ENCODE measurements around the gene SHC3. TPM values are rescaled to one million over a fixed set of nuclear protein-coding genes. Genes with fewer than 3 reads are reported as not detected.

The SHC3 gene
- total RNA-seq, 1 experiment from 2014 or later = 1.8 TPM

GRCh38 chr9:89066835-89067234, 111.8 kb downstream of the SHC3 start:
- Histone ChIP-seq H3K27ac (ENCODE audit: insufficient read length, low read depth, low read length) (no peak overlapping the region), H3K4ac (ENCODE audit: low read depth, low read length) (no peak overlapping the region), H3K23me2 (ENCODE audit: insufficient read length, low read depth, low read length, poor library complexity, severe bottlenecking) (no peaks in the 10 kb centered on the region), H2BK5ac (ENCODE audit: insufficient read length, low read length) (no peak overlapping the region), H2BK15ac (ENCODE audit: low read depth, low read length) (no peak overlapping the region), H2BK20ac (ENCODE audit: low read depth, low read length, poor library complexity, severe bottlenecking) (no peak overlapping the region), H2AK5ac (ENCODE audit: insufficient read length, low read length) (no peak overlapping the region), H4K91ac (ENCODE audit: insufficient read length, low read depth, low read length) (no peak overlapping the region), H2AFZ (ENCODE audit: low read length) (no peak overlapping the region), H4K8ac (replicated peaks; ENCODE audit: insufficient read length, low read depth, low read length) (no peak overlapping the region), H2BK120ac (ENCODE audit: low read depth, low read length, poor library complexity, severe bottlenecking) (no peak overlapping the region), H3K27me3 (ENCODE audit: insufficient read depth, low read length) (no peaks in the 10 kb centered on the region), H3K9ac (ENCODE audit: extremely low read depth, insufficient read length, low read length) (no peak overlapping the region), H3K79me2 (ENCODE audit: insufficient read depth, low read length) (no peaks in the 10 kb centered on the region), H3K18ac (ENCODE audit: insufficient read length, low read depth, low read length) (no peak overlapping the region), H3K23ac (ENCODE audit: insufficient read length, low read depth, low read length) (no peak overlapping the region), H3K4me1 (ENCODE audit: insufficient read depth, low read length) (no peaks in the 10 kb centered on the region), H3K4me2 (ENCODE audit: insufficient read depth, insufficient read length, low read length) (no peak overlapping the region), H3T11ph (ENCODE audit: low read length) (no peak overlapping the region), H4K20me1 (ENCODE audit: control insufficient read depth, insufficient read depth, insufficient read length) (no peaks in the 10 kb centered on the region), H3K79me1 (ENCODE audit: insufficient read depth, low read depth, low read length, poor library complexity, severe bottlenecking) (no peaks in the 10 kb centered on the region), H3K9me3 (ENCODE audit: control insufficient read depth, low read depth, low read length) (no peaks in the 10 kb centered on the region), H3K14ac (ENCODE audit: insufficient read depth, low read length) (no peak overlapping the region), H4K5ac (ENCODE audit: insufficient read length, low read depth, low read length) (no peak overlapping the region), H2BK12ac (ENCODE audit: insufficient read length, low read depth, low read length) (no peak overlapping the region), H3K56ac (ENCODE audit: insufficient read length, low read depth, low read length) (no peak overlapping the region)
- H3K27me3 Mint-ChIP-seq (ENCODE audit: low read depth) = no peaks in the 10 kb centered on the region
- no peak overlapping the region for H3K27ac Mint-ChIP-seq
- TF ChIP-seq CTCF (conservative IDR thresholded peaks at IDR 0.05) = no peak
- no peaks in the 10 kb centered on the region for H3K9me3 Mint-ChIP-seq
- H3K36me3 Mint-ChIP-seq (ENCODE audit: insufficient read depth in 1 of 3, low read depth in 3 of 3) = no peaks in the 10 kb centered on the region; a peak in 2 of 7 replicates
- DNase-seq = no peak
- no CpG with 5 or more reads among the region's 4 CpGs for WGBS (ENCODE audit: extremely low coverage, insufficient read length, low lambda C conversion rate)
- H3K4me1 Mint-ChIP-seq = no peaks in the 10 kb centered on the region
- H3K4me3 Mint-ChIP-seq = no peak overlapping the region

Measured in H9 (cell line).